ENCODE measurements around the gene YPEL4. TPM values are rescaled to one million over a fixed set of nuclear protein-coding genes. Genes with fewer than 3 reads are reported as not detected.
A peak's percentile ranks its signal among the peaks of the same experiment; 100 is the strongest.

YPEL4 gene
- total RNA-seq, 2 experiments from 2014 or later, result 5.6 to 7.3 TPM

GRCh38 chr11:57681168-57681567 is 31.5 kb upstream of the YPEL4 start:
- no peak overlapping the region for H3K4me3 ChIP-seq (ENCODE audit: low read length)
- peaks cover 25% of the 10 kb centered on the region for H3K4me1 ChIP-seq (ENCODE audit: insufficient read depth, low read length)
- DNase-seq (no peak), ATAC-seq (ENCODE audit: poor library complexity) (no peak)
- H3K27me3 Mint-ChIP-seq, result no peaks in the 10 kb centered on the region
- H3K36me3 Mint-ChIP-seq (ENCODE audit: low read depth), result peaks cover 75% of the 10 kb centered on the region
- H3K4me1 Mint-ChIP-seq (ENCODE audit: low read depth), result peaks cover 47% of the 10 kb centered on the region
- no peaks in the 10 kb centered on the region for H3K9me3 Mint-ChIP-seq
- TF ChIP-seq CTCF (IDR thresholded peaks at IDR 0.05), result no peak
- peak overlapping the region; percentile 70 for H3K27ac Mint-ChIP-seq
- intact Hi-C loops (cut with DNase I, micrococcal nuclease), result no loop called here
- H3K9me3 ChIP-seq (ENCODE audit: control insufficient read depth in 1 of 2, insufficient read depth in 1 of 2, low read length in 2 of 2), result no peaks in the 10 kb centered on the region
- H3K27ac ChIP-seq (ENCODE audit: low read depth in 1 of 2, low read length in 2 of 2), result peak overlapping the region in 1 of 2 donors; percentile 18
- H3K27me3 ChIP-seq (ENCODE audit: control insufficient read depth in 1 of 2, insufficient read depth in 2 of 2, low read length in 2 of 2), result no peaks in the 10 kb centered on the region
- H3K4me3 Mint-ChIP-seq, result no peak overlapping the region
- H3K36me3 ChIP-seq (ENCODE audit: insufficient read depth, low read length), result peaks cover 78% of the 10 kb centered on the region
- ChIA-PET CTCF (interaction anchor here (1.9 kb wide), 1 partner anchor 120 kb away, joined by 5 read pairs; no protein-coding TSS in a partner anchor), POLR2A (no interaction called here)

- TF ChIP-seq CTCF (IDR thresholded peaks at IDR 0.05), result no peak
- Mint-ChIP-seq H3K4me3 (no peak overlapping the region), H3K4me1 (ENCODE audit: low read depth) (peaks cover 53% of the 10 kb centered on the region), H3K27ac (peak overlapping the region; percentile 70), H3K9me3 (no peaks in the 10 kb centered on the region), H3K27me3 (no peaks in the 10 kb centered on the region), H3K36me3 (ENCODE audit: low read depth) (peaks cover 76% of the 10 kb centered on the region)
- Histone ChIP-seq H3K36me3 (ENCODE audit: insufficient read depth, low read length) (peaks cover 78% of the 10 kb centered on the region), H3K9me3 (ENCODE audit: control insufficient read depth in 1 of 2, insufficient read depth in 1 of 2, low read length in 2 of 2) (no peaks in the 10 kb centered on the region), H3K4me1 (ENCODE audit: insufficient read depth, low read length) (peaks cover 30% of the 10 kb centered on the region), H3K27ac (ENCODE audit: low read depth in 1 of 2, low read length in 2 of 2) (peak overlapping the region in 1 of 2 donors; percentile 18), H3K27me3 (ENCODE audit: control insufficient read depth in 1 of 2, insufficient read depth in 2 of 2, low read length in 2 of 2) (no peaks in the 10 kb centered on the region), H3K4me3 (ENCODE audit: low read length) (no peak overlapping the region)
- intact Hi-C loops (cut with DNase I, micrococcal nuclease), result no loop called here
- ChIA-PET CTCF (interaction anchor here (1.9 kb wide), 1 partner anchor 120 kb away, joined by 5 read pairs; no protein-coding TSS in a partner anchor), POLR2A (no interaction called here)
- ATAC-seq (ENCODE audit: poor library complexity) (no peak), DNase-seq (no peak)
These were observed 30.8 kb upstream of the YPEL4 start for GRCh38 chr11:57680552-57680874.

- ATAC-seq (ENCODE audit: poor library complexity) (no peak), DNase-seq (no peak)
- intact Hi-C loops (cut with DNase I, micrococcal nuclease), result no loop called here
- TF ChIP-seq CTCF (IDR thresholded peaks at IDR 0.05), result no peak
- Histone ChIP-seq H3K9me3 (ENCODE audit: control insufficient read depth in 1 of 2, insufficient read depth in 1 of 2, low read length in 2 of 2) (no peaks in the 10 kb centered on the region), H3K27me3 (ENCODE audit: control insufficient read depth in 1 of 2, insufficient read depth in 2 of 2, low read length in 2 of 2) (no peaks in the 10 kb centered on the region), H3K4me1 (ENCODE audit: insufficient read depth, low read length) (peaks cover 36% of the 10 kb centered on the region), H3K27ac (ENCODE audit: low read depth in 1 of 2, low read length in 2 of 2) (no peak overlapping the region), H3K36me3 (ENCODE audit: insufficient read depth, low read length) (peaks cover 78% of the 10 kb centered on the region), H3K4me3 (ENCODE audit: low read length) (no peak overlapping the region)
- CTCF ChIA-PET, result interaction anchor here (1.9 kb wide), 1 partner anchor 122 kb away, joined by 5 read pairs; no protein-coding TSS in a partner anchor
- H3K4me1 Mint-ChIP-seq (ENCODE audit: low read depth), result peaks cover 65% of the 10 kb centered on the region
- peaks cover 76% of the 10 kb centered on the region for H3K36me3 Mint-ChIP-seq (ENCODE audit: low read depth)
- POLR2A ChIA-PET, result no interaction called here
- H3K27me3 Mint-ChIP-seq, result no peaks in the 10 kb centered on the region
- no peak overlapping the region for H3K4me3 Mint-ChIP-seq
- peak overlapping the region; percentile 70 for H3K27ac Mint-ChIP-seq
- no peaks in the 10 kb centered on the region for H3K9me3 Mint-ChIP-seq
These were observed 29.7 kb upstream of the YPEL4 start for GRCh38 chr11:57679396-57679795.

All from CD4-positive, alpha-beta T cell (primary cell).